CD14-positive monocyte (primary cell): ENCODE results near the gene GSDME. TPM values are rescaled to one million over a fixed set of nuclear protein-coding genes. Genes with fewer than 3 reads are reported as not detected.

Experiments used
- DNase-seq, 3 donors: peaks; one replicate each; pipeline ENCODE4 v3.0.0-alpha.2; 2011 to 2022
- H2AFZ ChIP-seq: 2 replicates; pipeline ENCODE4 v1.6.0; 2012; ENCODE audit warnings: mild to moderate bottlenecking, low read depth, low read length, inconsistent platforms; ENCODE audit not compliant: insufficient read depth, poor library complexity, severe bottlenecking
- H3K27ac ChIP-seq, 2 donors: 1 replicate in 1 of 2; 2 replicates in 1 of 2; pipeline ENCODE4 v1.5.1; 2012 to 2013; ENCODE audit warnings: low read length in 2 of 2, control low read depth in 1 of 2, inconsistent platforms in 1 of 2, low read depth in 1 of 2, mild to moderate bottlenecking in 1 of 2
- H3K27me3 ChIP-seq, 2 donors: one replicate each; pipeline versions ENCODE4 v1.6.0 to v1.6.1; 2011 to 2013; ENCODE audit warnings: low read length in 2 of 2; ENCODE audit not compliant: control insufficient read depth in 2 of 2, insufficient read depth in 2 of 2
- H3K36me3 ChIP-seq, 2 donors: replicated peaks in 1 of 2; 1 replicate in 1 of 2; 2 replicates in 1 of 2; pipeline versions ENCODE4 v1.5.1 to v1.6.1; 2012 to 2013; ENCODE audit warnings: low read length in 2 of 2, control low read depth in 1 of 2, inconsistent platforms in 1 of 2, mild to moderate bottlenecking in 1 of 2; ENCODE audit not compliant: insufficient read depth in 2 of 2, control insufficient read depth in 1 of 2
- H3K4me1 ChIP-seq, 2 donors: 1 replicate in 1 of 2; 2 replicates in 1 of 2; pipeline versions ENCODE4 v1.5.1 to v1.6.1; 2012 to 2013; ENCODE audit warnings: low read length in 2 of 2, control low read depth in 1 of 2, inconsistent platforms in 1 of 2, mild to moderate bottlenecking in 1 of 2, moderate library complexity in 1 of 2; ENCODE audit not compliant: insufficient read depth in 2 of 2, control insufficient read depth in 1 of 2
- H3K4me2 ChIP-seq: replicated peaks from 2 replicates; pipeline ENCODE3; 2012; ENCODE audit warnings: low read length, moderate library complexity, mild to moderate bottlenecking; ENCODE audit not compliant: poor library complexity, severe bottlenecking; ENCODE audit errors: extremely low read depth
- H3K4me3 ChIP-seq, 3 experiments: fragments of 200-600 bp in 1 of 3; sonication (generic) in 1 of 3; replicated peaks in 1 of 3; 1 replicate in 2 of 3; 2 replicates in 1 of 3; pipeline ENCODE4 v1.5.1; 2011 to 2013; ENCODE audit warnings: low read length in 3 of 3, mild to moderate bottlenecking in 3 of 3, control low read depth in 2 of 3, low read depth in 2 of 3, inconsistent platforms in 1 of 3, moderate library complexity in 1 of 3
- H3K79me2 ChIP-seq: 2 replicates; pipeline ENCODE4 v1.6.0; 2012; ENCODE audit warnings: mild to moderate bottlenecking, control low read depth, inconsistent platforms, low read length, moderate library complexity; ENCODE audit not compliant: insufficient read depth
- H3K9ac ChIP-seq: 2 replicates; pipeline ENCODE4 v1.6.0; 2017; ENCODE audit warnings: low read length, mild to moderate bottlenecking; ENCODE audit not compliant: insufficient read depth, poor library complexity, severe bottlenecking
- H3K9me3 ChIP-seq, 2 donors: replicated peaks in 1 of 2; 1 replicate in 1 of 2; 2 replicates in 1 of 2; pipeline versions ENCODE4 v1.5.1 to v1.6.1; 2012 to 2013; ENCODE audit warnings: low read length in 2 of 2, control low read depth in 1 of 2; ENCODE audit not compliant: control insufficient read depth in 1 of 2, insufficient read depth in 1 of 2
- H4K20me1 ChIP-seq: 2 replicates; pipeline ENCODE4 v1.6.0; 2012; ENCODE audit warnings: mild to moderate bottlenecking, low read length, control low read depth, moderate library complexity; ENCODE audit not compliant: insufficient read depth
- H3K27ac Mint-ChIP-seq, 7 donors: one replicate each; pipeline ENCODE4 v1.8.0; 2020; ENCODE audit warnings: mild to moderate bottlenecking in 7 of 7, mixed read lengths in 7 of 7, moderate library complexity in 6 of 7, inconsistent platforms in 2 of 7
- H3K27me3 Mint-ChIP-seq, 3 donors: one replicate each; pipeline ENCODE4 v1.8.0; 2021 to 2022; ENCODE audit warnings: low read depth in 3 of 3, mild to moderate bottlenecking in 3 of 3, mixed read lengths in 3 of 3, moderate library complexity in 3 of 3, inconsistent platforms in 1 of 3
- H3K36me3 Mint-ChIP-seq, 2 donors: one replicate each; pipeline ENCODE4 v1.8.0; 2020; ENCODE audit warnings: mixed read lengths in 2 of 2, inconsistent platforms in 1 of 2, mild to moderate bottlenecking in 1 of 2
- H3K4me1 Mint-ChIP-seq: one replicate; pipeline ENCODE4 v1.8.0; 2020; ENCODE audit warnings: mild to moderate bottlenecking, mixed read lengths
- H3K4me3 Mint-ChIP-seq, 2 donors: one replicate each; pipeline ENCODE4 v1.8.0; 2020; ENCODE audit warnings: mild to moderate bottlenecking in 2 of 2, mixed read lengths in 2 of 2, moderate library complexity in 1 of 2
- H3K9me3 Mint-ChIP-seq, 7 donors: one replicate each; pipeline ENCODE4 v1.8.0; 2020 to 2022; ENCODE audit warnings: mixed read lengths in 7 of 7, mild to moderate bottlenecking in 6 of 7, moderate library complexity in 6 of 7, inconsistent platforms in 2 of 7
- CTCF ChIP-seq: fragments of 200-600 bp; IDR thresholded peaks from one replicate; pipeline ENCODE4 v1.8.0; 2022; ENCODE audit warnings: antibody characterized with exemption, mild to moderate bottlenecking
- WGBS: methylation state at CpG from one replicate; pipeline ENCODE4 v1.1.5; 2013; ENCODE audit warnings: missing lambda C conversion rate; ENCODE audit not compliant: insufficient coverage; 5-methylcytosine and 5-hydroxymethylcytosine counted together
- intact Hi-C, 2 donors: fragments of 100-400 bp; cut with micrococcal nuclease; formaldehyde crosslinking; loops; one replicate each; pipeline versions ENCODE4 v1.15.0 to v1.15.1; 2023
- polyA plus RNA-seq, 3 donors: library from polyadenylated mRNA; depleted of rRNA in 1 of 3; unstranded in 2 of 3; stranded (reverse) in 1 of 3; fragments of 300-500 nt in 2 of 3; fragments of >200 nt in 1 of 3; fragmentation: Illumina TruSeq in 2 of 3; gene quantifications; 1 replicate in 2 of 3; 2 replicates in 1 of 3; pipeline ENCODE4 v1.2.3, GENCODE V29; 2012 to 2021

GSDME gene
- polyA plus RNA-seq, 3 donors, result 1.3 to 2.3 TPM; not detected in 1

GRCh38 chr7:24732646-24733413 is 24.4 kb downstream of the GSDME start:
- no peak for TF ChIP-seq CTCF
- Histone ChIP-seq H3K79me2 (no peaks in the 10 kb centered on the region), H3K27ac (no peak overlapping the region), H3K4me3 (no peak overlapping the region), H3K9ac (no peak overlapping the region), H3K4me1 (no peaks in the 10 kb centered on the region), H3K36me3 (no peaks in the 10 kb centered on the region), H3K9me3 (no peaks in the 10 kb centered on the region), H3K4me2 (no peak overlapping the region), H2AFZ (no peak overlapping the region), H3K27me3 (peaks cover 0 to 5% of the 10 kb centered on the region in 2 donors), H4K20me1 (no peaks in the 10 kb centered on the region)
- Mint-ChIP-seq H3K27ac (no peak overlapping the region), H3K4me1 (peaks cover 5% of the 10 kb centered on the region), H3K4me3 (no peak overlapping the region), H3K36me3 (no peaks in the 10 kb centered on the region), H3K27me3 (peaks cover 7 to 12% (median 8%) of the 10 kb centered on the region in 3 donors), H3K9me3 (peaks cover 0 to 2% (median 0%) of the 10 kb centered on the region in 7 donors)
- WGBS, result 74% methylated on average over 4 of the region's 4 CpGs
- DNase-seq, result no peak
- intact Hi-C loops, result no loop called here

GRCh38 chr7:24731313-24731712 is 26.0 kb downstream of the GSDME start:
- H3K9ac ChIP-seq, result no peak overlapping the region
- H3K79me2 ChIP-seq, result no peaks in the 10 kb centered on the region
- no peak for TF ChIP-seq CTCF
- H4K20me1 ChIP-seq, result no peaks in the 10 kb centered on the region
- peaks cover 0 to 6% of the 10 kb centered on the region in 2 donors for H3K27me3 ChIP-seq
- no peaks in the 10 kb centered on the region for H3K4me1 ChIP-seq
- no peak overlapping the region for H2AFZ ChIP-seq
- no peak for DNase-seq
- no peaks in the 10 kb centered on the region for H3K9me3 Mint-ChIP-seq
- 95% methylated on average over 13 of the region's 13 CpGs for WGBS
- no peaks in the 10 kb centered on the region for H3K9me3 ChIP-seq
- H3K36me3 Mint-ChIP-seq, result no peaks in the 10 kb centered on the region
- no peak overlapping the region for H3K4me2 ChIP-seq
- intact Hi-C loops, result no loop called here
- H3K27ac Mint-ChIP-seq, result no peak overlapping the region
- peaks cover 13% of the 10 kb centered on the region for H3K4me1 Mint-ChIP-seq
- no peak overlapping the region for H3K4me3 ChIP-seq
- peaks cover 2 to 12% (median 5%) of the 10 kb centered on the region in 3 donors for H3K27me3 Mint-ChIP-seq
- no peaks in the 10 kb centered on the region for H3K36me3 ChIP-seq
- no peak overlapping the region for H3K4me3 Mint-ChIP-seq
- no peak overlapping the region for H3K27ac ChIP-seq
